Activated CD4-positive, CD25-positive, alpha-beta regulatory T cell treated with anti-CD3 and anti-CD28 coated beads, Interleukin-2, amount 50 U/mL, for 24 hours (primary cell): ENCODE measurements around the gene FASTK.

ENCODE experiments used
- ATAC-seq, 2 donors: fragments of 150-1000 bp; cut with Tn5 transposase; one replicate each; pipeline ENCODE4 v1.10.0; 2021; ENCODE audit warnings: mild to moderate bottlenecking in 1 of 2, moderate library complexity in 1 of 2

Gene FASTK

DNA sequence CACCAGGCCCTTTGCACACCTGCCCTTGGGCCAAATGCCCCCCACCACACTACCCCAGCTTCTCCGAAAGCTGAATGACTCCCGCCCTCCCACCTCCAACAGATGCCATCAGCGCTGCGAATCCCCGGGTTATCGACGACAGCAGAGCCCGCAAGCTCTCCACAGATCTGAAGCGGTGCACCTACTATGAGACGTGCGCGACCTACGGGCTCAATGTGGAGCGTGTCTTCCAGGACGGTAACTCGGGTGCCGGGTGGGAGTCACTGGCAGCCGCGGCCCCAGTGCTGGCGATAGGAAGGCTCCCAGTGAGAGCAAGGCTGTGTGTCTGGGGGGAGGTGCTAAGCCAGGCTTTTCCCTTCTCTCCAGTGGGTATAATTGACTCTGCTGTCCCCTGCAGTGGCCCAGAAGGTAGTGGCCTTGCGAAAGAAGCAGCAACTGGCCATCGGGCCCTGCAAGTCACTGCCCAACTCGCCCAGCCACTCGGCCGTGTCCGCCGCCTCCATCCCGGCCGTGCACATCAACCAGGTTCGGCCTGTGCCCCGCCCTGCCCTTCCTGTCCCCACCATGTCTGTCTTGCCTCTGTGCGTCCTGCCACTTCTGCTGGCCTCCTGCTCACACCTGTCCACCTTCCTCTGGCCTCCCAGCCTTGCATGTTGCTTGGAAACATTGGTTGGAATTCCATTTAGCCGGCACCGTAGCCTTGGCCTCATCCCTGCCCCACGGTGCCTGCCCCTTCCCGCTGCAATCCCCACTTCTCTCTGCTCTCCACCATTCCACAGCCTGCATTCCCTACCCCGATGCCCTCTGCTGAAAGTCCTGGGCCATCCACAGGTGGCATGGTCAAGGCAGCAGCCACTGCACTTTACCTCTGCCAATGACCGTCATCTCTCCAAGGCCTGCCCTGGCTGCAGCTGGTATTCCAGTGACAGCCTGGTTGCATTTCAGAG, 37.8 kb upstream of the FASTK start:
- ATAC-seq: no peak

DNA sequence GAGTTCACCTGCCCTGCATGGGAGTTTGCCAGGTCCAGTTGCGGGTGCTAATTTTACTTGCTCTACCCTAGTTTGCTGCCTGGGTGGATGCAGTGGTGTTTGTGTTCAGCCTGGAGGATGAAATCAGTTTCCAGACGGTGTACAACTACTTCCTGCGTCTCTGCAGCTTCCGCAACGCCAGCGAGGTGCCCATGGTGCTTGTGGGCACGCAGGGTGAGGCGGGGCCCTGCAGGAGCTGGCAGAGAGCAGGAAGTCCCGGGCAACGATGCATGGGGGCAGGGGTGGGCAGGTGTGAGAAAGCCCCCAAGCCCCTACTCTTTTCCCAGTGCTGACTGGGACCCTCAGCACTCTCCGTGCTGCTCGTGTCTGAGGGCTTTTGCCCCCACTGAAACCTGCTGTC, 37.0 kb upstream of the FASTK start:
- no peak for ATAC-seq

DNA sequence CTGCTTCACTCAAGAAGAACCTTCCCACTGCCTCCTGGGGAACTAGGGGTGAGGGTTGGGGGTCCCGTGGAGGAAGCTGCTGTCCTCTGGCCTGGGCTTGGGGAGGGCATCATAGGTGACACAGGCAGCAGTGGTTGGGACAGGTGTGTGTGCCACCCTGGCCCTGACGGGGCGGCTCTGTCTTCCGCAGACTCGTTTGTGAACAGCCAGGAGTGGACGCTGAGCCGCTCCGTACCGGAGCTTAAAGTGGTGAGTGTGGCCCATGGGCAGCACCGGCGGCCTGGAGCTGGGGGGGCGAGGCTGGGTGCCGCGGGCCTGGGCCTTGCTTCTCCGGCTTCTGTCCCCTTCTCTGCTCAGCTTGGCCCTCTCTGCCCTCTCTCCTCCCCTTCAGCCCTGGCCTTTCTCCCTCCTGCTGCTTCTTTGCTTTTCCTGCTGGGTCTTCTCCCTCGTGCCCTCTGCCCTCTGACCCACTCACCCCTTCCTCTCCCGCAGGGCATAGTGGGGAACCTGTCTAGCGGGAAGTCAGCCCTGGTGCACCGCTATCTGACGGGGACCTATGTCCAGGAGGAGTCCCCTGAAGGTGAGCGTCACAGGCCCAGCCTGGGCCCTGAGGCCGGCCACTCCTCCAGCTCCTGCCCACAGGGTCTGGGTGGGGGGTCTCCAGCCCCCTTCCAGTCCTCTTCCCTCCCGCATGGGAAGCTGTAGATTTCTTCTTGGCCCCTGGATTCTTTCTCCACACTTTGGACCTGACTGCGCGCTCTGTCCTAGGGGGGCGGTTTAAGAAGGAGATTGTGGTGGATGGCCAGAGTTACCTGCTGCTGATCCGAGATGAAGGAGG, 36.2 kb upstream of the FASTK start:
- no peak for ATAC-seq

DNA sequence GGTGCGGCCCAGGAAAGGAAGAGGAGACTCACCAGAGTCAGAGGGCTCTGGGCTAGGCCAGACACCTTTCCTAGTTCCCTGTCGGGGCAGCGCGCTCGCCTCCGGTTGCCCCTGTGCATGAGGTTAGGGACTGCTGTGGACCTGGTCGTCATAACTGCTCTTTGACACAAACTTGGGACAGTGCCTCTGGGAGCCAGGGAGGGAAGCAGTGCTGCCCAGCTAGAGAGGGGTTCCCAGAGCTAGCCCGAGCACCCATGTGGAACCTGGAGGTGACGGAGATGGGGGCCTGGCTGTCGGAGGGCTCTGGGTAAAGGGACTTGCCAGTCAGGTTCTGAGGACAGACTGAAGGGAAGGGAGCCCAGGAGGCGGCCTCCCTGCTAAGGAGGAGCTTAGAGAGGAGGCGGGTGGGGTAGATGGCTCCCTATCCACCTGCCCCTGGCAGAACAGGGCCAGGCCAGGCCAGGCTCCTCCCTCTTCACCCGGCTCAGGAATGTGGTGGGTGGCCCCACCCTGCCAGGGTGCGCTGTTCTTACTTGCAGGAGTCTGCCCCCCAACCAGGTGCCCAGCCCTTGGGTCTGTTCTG, 35.3 kb upstream of the FASTK start:
- ATAC-seq: no peak

DNA sequence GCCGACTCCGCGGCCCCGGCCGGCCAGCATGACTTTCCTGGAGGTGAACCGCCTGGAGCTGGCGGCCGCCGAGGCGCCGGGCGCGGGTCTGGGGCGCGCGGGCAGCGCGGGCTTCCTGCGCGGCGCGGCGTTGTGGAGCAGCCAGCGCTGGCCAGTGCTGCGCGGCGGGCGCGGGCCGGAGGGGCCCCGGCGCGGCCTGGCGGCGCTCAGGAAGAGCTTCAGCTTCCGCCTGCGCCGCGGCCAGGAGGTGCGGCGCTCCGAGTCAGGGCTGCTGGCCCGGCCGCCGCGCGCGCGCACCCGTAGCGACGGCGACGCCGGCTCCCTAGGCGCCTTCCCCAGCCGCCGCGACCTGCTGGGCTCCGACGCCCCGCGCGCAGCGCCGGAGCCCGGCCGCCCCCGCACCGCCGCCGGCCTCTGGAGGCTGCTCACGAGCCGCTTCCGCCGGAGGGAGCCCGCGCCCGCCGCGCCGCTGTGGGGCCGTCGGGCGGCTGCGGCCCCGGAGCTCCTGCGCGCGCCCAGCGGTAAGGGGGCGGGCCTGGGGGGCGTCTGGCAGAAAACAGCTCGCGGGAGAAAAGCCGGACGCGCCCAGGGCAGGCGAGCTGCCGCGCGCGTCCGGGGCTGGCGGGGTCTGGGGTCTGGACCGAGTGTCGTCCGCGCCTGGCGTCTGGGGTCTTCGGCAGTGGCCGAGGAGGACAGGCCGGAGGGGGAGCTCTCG, 34.7 kb upstream of the FASTK start:
- ATAC-seq: peak; percentile 49 to 63

DNA sequence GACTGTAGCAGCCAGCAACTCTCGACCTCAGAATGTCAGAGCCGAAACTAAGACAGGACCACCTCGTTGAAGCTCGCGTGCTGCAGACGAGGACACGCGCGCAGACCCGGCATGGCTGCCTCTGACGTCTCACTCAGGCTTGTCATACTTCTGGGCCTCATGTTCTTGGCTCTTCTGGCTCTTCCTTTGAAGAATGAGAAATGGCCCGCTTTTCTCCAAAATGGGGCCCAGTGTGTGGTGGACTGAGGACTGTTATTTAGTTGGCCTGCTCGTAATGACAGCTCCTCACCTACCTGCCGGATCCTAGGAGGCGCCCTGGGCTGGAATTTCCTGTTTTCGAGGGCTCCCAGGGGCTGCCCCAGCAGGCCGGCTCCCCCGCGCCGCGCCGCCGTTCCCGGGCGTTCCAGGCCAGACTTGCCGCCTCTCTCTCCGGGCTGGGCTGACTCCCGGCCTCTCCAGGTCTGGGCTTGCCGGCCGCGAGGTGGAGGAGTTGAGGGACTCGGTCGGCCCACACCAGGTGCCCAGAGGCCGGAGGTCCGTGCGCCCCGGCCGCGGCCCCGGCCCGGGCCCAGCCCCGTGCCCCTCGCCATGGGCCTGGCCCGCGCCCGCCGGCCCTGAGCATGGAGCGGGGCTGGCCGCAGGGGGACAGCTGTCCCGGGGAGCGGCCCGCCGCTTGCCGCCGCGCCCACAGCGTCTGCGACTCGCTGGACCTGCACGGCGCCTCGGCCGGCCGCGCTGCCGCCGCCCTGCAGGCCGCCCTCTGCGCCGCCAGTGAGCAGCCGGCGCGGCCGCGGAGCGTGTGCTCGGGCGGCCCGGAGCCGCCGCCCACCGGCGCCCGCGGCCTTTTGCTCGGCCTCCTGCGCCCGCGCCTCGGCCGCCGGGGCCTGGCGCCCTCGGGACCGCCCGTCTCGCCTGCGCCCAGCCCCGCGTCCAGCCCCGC, 33.8 kb upstream of the FASTK start:
- ATAC-seq: peak in 1 of 2 donors; percentile 4

DNA sequence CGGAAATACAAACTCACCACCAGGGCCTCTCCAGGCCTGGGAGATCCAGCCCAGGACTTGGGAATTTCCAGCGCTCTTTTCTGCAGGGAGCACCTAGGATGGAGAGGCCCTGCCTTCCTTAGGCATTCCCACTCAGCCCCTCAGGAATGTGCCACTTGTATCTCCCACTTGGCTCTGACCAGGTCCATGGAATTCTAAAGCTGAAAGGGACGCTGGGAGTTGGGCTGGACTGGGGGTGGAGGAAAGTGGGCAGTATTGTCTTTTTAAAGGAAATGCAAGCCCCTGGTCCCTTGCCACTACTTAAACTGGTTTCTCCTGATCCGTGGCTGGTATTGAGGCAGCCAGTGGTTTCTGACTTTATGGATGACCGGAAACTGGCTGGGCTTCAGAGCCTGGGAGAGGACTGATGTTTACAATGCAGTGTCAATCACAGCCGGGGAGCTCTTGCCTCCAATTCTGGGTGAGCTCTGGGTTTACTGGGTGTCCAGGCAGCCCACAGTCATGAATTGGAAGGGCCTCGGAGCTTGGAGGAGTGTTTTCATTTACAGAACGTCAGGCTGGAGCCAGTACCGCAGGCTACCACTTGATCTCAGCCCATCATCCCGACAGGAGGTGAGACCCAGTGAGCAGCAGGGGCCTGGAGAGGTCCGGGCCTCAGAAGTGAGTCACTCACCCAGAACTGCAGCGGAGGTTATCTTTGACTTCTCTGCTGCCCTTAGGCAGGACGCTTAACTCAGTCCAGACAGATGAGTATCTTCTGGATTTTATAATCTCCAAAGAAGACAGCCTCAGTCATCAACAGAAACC, 32.9 kb upstream of the FASTK start:
- no peak for ATAC-seq

DNA sequence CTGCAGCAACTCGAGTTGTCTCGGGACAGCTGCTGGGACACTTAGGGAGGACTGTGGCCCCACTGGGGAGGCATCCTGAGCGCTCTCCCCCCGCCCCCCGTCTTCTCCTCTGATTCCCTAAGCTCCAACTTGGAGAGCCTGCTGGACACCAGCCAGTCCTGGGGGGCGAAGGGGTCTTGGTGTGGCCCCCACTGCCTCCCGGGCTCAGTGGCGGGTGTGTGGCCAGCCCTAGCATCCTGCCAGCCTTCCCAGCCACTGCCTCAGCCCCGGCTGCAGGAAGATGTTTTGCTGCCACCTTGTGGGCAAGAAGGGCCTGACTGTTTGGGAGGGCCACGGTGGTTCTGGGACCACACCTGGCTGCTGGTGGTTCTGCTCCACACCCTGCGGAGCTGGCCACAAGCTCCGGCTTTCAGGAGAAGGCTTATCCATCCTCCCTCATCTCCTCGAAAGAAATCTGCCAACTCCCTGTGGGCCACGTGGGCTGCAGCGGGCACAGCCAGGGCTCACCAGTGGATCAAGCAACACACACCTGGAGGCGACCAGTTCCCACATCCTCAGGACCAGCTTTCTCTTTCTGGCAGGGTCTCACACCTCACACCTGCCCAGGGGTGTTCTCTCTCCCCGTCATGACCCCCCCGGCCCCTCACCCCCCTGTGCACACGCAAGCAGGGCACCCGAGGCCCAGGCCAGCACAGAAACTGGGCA, 30.5 kb upstream of the FASTK start:
- ATAC-seq: peak; percentile 71 to 81

DNA sequence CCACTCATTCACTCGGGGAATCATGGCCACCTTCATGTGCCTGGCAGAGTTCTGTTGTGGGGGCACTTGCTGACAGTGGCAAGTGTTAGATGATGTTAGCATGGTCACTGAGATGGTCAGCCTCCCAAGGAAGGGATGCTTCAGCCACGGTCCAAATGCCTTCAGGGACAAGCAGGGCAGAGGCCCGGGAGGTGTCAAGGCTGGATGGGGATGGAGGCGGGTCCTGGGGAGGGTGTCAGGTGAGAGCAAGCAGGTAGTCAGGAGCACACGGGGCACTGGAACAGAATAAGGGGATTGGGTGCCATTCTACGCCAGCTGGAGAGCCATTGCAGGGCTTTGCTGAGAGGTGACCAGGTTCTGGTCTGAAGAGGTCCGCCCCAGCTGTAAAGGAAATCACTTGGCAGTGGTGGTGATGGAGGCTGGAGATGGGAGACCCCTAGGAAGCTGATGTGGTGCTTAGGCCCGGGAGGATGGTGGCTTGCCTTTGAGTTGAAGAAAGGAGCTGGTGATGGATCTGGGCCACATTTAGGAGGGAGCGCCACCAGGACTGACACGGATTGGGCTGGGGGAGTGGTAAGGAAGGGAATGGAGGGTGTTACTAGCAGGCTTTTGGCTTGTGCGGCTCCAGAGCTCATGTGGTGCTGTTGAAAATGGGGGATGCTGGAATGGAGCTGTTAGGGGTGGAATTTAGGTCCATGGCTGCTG, 29.8 kb upstream of the FASTK start:
- ATAC-seq: no peak

DNA sequence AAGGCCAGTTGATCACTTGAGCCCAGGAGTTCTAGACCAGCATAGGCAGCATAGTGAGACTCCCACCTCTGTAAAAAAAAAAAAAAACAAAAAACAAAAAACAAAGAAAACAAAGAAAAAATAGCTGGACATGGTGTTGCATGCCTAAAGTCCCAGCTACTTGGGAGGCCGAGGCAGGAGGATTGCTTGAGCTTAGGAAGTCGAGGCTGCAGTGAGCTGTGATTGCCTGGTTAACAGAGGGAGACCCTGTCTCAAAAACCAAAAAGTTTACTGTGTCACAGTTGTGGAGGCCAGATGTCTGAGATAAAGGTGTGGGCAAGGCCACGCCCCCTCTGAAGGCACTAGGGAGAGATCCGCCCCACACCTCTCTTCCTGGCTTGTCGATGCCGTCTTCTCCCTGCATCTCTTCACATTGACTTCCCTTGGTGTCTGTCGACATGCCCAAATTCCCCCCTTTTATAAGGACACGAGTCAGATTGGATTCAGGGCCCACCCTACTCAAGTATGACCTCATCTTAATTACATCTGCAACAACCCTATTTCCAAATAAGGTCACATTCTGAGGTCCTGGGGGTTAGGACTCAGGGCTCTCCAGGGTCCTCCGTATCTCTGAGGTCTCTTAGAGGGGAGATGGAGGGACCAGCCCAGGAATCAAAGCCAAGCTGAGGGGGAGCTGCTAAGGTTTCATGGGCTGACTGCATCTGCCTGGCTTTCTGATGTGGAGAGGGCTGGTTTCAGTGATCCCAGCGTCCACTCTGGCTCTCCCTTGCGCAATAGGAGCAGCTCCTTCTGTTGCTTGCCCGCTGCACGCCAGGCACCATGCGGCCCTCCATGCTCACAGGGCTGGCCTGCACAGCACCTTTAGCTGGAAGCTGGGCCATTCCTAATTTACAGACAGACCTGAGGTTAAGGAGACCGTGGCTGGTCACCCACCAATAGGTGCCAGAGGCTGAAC, 28.8 kb upstream of the FASTK start:
- ATAC-seq: no peak

DNA sequence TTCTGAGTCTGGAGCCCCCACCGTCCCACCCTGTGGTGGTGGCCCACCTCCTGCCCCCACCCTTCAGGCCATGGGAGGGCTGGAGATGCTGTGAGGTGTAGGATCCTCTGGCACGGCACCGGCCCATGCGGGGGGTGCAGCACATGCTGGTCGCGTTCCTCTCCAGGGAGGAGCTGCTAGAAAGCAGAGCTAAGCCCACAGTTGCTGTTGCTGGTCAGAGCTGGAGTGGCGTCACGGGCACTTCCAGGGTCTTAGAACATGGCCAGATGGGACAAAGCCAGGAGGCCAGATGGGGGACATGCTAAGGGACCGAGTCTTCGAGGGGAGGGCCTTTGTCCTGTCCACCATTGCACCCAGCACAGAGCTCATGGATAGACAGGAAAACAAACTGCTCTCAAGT, 27.3 kb upstream of the FASTK start:
- no peak for ATAC-seq

DNA sequence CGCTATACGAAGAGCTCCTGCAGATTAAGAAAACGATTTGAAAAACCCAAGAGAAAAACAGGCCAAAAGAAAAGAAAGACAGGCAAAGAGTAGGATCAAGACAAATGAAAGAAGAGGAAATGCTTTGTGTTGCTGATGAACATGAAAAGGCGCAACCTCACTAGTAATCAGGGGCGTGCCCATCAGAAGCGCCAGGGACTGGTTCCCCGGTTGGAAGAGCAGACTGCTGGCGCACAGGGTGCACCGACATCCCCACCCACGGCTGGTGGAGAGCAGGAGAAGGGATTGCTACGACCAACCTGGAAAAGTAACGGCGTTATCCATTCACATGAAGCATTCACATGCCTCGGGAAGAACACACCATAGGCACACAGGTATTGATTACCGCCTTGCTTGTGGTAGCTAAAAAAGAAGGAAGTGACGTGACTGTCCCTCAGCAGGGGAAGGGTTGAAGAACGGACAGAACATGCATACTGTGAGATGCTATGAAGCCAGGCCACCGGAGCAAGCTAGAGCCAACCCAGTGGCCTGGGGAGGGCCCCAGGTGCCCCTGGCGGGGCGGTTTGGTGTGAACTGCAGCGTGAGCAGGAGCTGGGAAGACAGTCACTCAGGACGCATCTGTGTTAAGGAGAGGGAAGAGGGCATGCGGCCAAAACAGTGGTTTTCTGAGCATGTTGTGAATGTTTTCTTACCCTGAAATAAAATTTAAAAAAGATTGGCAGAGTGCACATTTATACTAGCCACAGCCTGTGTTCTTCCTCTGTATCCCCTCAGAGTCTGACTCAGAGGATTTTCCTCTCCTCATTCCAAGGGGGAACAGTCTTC, 24.0 kb upstream of the FASTK start:
- ATAC-seq: no peak

DNA sequence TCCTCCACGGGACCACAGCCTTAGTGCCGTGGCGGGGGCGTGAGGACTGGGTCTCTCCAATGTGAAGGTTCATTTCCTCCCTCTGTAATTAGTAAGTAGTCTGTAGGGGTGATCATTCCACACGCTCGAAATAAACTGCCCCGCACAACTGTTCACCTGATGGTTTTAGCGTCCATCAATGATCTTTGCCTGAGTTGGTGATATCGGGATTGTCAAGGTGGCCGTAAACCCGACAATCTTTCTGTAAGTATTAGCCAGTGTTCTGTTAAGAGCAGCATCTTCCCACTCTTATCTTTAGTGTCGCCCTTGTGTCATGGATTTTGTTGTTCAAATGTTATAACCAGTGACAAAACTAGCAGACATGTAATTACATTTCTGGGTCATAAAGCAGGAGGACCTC, 23.4 kb upstream of the FASTK start:
- no peak for ATAC-seq

DNA sequence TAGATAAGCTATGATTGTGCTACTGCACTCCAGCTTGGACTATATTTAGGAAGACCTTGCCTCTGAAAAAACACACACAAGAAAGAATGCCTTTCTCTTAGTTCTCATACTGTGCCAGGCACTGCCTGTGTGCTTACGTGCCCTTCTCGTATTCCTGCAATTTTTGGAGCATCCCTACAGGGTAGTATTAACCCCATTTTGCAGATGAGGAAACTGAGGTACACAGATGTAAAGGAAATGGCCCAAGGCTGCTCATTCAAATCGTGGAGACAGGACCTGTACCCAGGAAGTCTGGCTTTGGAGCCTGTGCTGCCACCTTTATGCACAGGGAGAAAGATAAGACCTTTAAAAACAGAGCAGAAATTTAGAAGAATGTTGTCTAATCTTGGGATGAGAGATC, 22.4 kb upstream of the FASTK start:
- ATAC-seq: no peak

DNA sequence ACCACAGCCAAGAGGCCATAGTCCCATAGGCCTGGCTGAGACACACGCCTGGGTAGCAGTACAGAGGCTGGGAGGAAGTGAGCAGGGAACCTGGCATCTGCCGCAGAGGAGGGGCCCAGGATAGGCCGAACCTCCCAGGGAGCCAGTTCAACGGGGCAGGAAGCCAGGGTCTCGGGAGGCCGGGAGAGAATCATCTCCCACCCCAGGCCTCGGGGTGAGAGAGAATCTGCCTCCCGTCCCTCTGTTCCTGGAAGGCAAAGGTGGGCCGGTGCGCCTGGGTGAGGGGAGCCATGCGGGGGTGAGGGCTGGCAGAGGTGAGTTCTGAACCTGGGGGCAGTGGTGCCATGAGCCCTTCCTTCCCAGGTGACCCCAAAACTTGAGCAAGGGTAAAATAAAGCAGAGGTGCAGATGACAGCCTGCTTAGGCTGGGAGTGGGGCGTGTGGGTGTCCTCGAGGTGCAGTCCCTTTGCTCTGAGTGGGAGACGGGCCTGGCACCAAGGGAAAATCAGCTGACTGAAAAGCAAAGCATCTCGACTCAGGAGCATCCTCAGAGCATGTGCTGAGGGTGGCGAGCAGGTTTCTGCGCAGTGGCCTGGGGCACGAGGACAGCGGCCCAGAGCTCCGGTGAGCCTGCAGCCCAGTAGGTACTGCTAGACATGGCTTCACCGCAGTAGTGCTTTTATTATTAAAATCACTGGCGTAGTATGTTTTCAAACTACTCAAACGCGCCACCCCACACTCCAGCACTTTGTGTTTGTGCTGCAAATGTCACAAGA, 21.2 kb upstream of the FASTK start:
- ATAC-seq: no peak

DNA sequence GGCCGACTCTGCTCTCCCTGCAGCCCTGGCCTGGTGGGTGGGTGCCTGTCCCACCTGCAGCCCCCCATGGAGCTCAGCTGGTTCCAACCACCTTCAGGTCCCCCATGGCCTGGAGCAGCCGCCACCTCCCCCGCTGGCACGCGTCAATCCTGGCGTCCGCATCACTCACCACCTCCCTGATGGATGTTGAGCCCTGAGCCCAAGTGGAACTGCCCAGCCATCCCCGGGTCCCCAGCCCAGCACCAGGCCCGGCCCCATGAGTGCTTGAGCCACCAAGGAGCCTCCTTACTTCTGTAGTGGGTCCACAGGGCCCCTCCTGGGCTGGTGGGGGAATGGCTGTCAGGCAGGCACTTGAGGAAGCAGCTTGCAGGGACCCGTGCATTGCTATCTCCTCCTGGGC, 20.3 kb upstream of the FASTK start:
- no peak for ATAC-seq
